Smooth muscle cell (in vitro differentiated cells): ENCODE measurements around the gene TPR. TPM values are rescaled to one million over a fixed set of nuclear protein-coding genes. Genes with fewer than 3 reads are reported as not detected.

ENCODE experiments used
- DNase-seq: peaks from one replicate; lab custom pipeline; 2025; ENCODE audit not compliant: unreplicated experiment; lab: John Stamatoyannopoulos, UW
- H2AFZ ChIP-seq: fragments of 200-600 bp; sonication (generic); 2 replicates; pipeline ENCODE4 v1.6.0; 2016; ENCODE audit warnings: antibody characterized with exemption, low read depth, mild to moderate bottlenecking
- H3F3A ChIP-seq: fragments of 200-600 bp; sonication (generic); 2 replicates; pipeline ENCODE4 v1.6.0; 2017; ENCODE audit warnings: antibody characterized with exemption, low read depth
- H3K27ac ChIP-seq: fragments of 200-600 bp; sonication (generic); 2 replicates; pipeline ENCODE4 v1.5.1; 2016; ENCODE audit warnings: low read depth, mild to moderate bottlenecking
- H3K27me3 ChIP-seq: fragments of 200-600 bp; sonication (generic); 2 replicates; pipeline ENCODE4 v1.6.1; 2016; ENCODE audit warnings: low read depth, mild to moderate bottlenecking
- H3K36me3 ChIP-seq: fragments of 200-600 bp; sonication (generic); 2 replicates; pipeline ENCODE4 v1.5.1; 2016; ENCODE audit warnings: low read depth
- H3K4me1 ChIP-seq: fragments of 200-600 bp; sonication (generic); 2 replicates; pipeline ENCODE4 v1.5.1; 2016; ENCODE audit warnings: low read depth
- H3K4me2 ChIP-seq: fragments of 200-600 bp; sonication (generic); 2 replicates; pipeline ENCODE4 v1.6.0; 2016; ENCODE audit warnings: mild to moderate bottlenecking
- H3K4me3 ChIP-seq: fragments of 200-600 bp; sonication (generic); 2 replicates; pipeline ENCODE4 v1.5.1; 2016; ENCODE audit warnings: mild to moderate bottlenecking
- H3K79me2 ChIP-seq: fragments of 200-600 bp; sonication (generic); 2 replicates; pipeline ENCODE4 v1.6.0; 2016; ENCODE audit warnings: low read depth, mild to moderate bottlenecking
- H3K9ac ChIP-seq: fragments of 200-600 bp; sonication (generic); 2 replicates; pipeline ENCODE4 v1.6.0; 2016; ENCODE audit warnings: low read depth
- H3K9me3 ChIP-seq: fragments of 200-600 bp; sonication (generic); replicated peaks from 2 replicates; pipeline ENCODE4 v1.5.1; 2016; ENCODE audit warnings: low read depth
- H4K20me1 ChIP-seq: fragments of 200-600 bp; sonication (generic); 2 replicates; pipeline ENCODE4 v1.6.0; 2016; ENCODE audit warnings: low read depth
- WGBS: methylation state at CpG from one replicate; pipeline ENCODE4 v1.1.7; 2016; ENCODE audit warnings: low lambda C conversion rate; 5-methylcytosine and 5-hydroxymethylcytosine counted together
- polyA plus RNA-seq: library from polyadenylated mRNA; unstranded; fragments of >200 nt; fragmentation: Nextera tagmentation; extraction: Ambion mirVana; gene quantifications from 2 replicates; pipeline ENCODE4 v1.2.1, GENCODE V29; 2016
- total RNA-seq: library from RNA; depleted of rRNA; stranded (reverse); fragments of >200 nt; gene quantifications from 2 replicates; pipeline ENCODE4 v1.2.3, GENCODE V29; 2014
- TF ChIP-seq, protein P1 (sequence below): fragments of 200-600 bp; sonication (generic); IDR thresholded peaks from 2 replicates; pipeline ENCODE4 v1.5.1; 2017; ENCODE audit warnings: borderline replicate concordance, mild to moderate bottlenecking, antibody characterized with exemption; ENCODE audit not compliant: insufficient read depth, poor library complexity, severe bottlenecking

The TPR gene
- total and polyA plus RNA-seq, 2 experiments from 2014 or later = 43.9 to 61.8 TPM

DNA sequence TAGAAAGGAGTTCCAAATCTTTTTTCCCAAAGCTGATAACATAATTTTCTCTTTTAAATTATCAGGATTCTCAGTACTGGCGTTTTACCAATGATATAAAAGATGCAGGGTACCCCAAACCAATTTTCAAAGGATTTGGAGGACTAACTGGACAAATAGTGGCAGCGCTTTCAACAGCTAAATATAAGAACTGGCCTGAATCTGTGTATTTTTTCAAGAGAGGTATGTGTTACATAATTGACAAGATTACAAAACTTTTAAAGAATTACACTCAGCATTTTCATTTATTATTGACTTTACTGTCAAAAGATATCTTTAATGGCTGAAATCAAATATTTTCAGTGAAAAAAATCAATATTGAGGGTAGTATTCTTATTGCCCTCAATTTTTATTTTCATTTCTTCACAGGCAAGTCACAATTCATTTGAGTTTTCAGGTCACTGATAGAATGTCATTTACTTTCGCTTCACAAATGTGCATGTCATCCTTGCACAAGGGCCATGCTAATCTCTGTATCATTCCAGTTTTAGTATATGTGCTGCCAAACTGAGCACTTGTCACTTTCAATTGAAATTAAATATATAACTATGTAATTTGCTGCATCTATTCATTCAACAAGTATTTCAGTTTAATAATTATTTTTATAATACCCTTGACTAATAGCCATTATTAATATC, 63.5 kb downstream of the TPR start:
- no peaks in the 10 kb centered on the region for H3F3A ChIP-seq
- H3K27me3 ChIP-seq = no peaks in the 10 kb centered on the region
- 96% methylated on average over 3 of the region's 3 CpGs for WGBS
- TF ChIP-seq, protein P1, sequence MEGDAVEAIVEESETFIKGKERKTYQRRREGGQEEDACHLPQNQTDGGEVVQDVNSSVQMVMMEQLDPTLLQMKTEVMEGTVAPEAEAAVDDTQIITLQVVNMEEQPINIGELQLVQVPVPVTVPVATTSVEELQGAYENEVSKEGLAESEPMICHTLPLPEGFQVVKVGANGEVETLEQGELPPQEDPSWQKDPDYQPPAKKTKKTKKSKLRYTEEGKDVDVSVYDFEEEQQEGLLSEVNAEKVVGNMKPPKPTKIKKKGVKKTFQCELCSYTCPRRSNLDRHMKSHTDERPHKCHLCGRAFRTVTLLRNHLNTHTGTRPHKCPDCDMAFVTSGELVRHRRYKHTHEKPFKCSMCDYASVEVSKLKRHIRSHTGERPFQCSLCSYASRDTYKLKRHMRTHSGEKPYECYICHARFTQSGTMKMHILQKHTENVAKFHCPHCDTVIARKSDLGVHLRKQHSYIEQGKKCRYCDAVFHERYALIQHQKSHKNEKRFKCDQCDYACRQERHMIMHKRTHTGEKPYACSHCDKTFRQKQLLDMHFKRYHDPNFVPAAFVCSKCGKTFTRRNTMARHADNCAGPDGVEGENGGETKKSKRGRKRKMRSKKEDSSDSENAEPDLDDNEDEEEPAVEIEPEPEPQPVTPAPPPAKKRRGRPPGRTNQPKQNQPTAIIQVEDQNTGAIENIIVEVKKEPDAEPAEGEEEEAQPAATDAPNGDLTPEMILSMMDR = no peak
- H3K27ac ChIP-seq = no peak overlapping the region
- H3K9me3 ChIP-seq = no peaks in the 10 kb centered on the region
- DNase-seq = no peak
- H3K36me3 ChIP-seq = peaks cover 43% of the 10 kb centered on the region
- H2AFZ ChIP-seq = no peak overlapping the region
- H3K4me1 ChIP-seq = no peaks in the 10 kb centered on the region
- no peak overlapping the region for H3K4me3 ChIP-seq
- no peak overlapping the region for H3K9ac ChIP-seq
- H3K79me2 ChIP-seq = no peaks in the 10 kb centered on the region
- H4K20me1 ChIP-seq = no peaks in the 10 kb centered on the region
- no peak overlapping the region for H3K4me2 ChIP-seq

DNA sequence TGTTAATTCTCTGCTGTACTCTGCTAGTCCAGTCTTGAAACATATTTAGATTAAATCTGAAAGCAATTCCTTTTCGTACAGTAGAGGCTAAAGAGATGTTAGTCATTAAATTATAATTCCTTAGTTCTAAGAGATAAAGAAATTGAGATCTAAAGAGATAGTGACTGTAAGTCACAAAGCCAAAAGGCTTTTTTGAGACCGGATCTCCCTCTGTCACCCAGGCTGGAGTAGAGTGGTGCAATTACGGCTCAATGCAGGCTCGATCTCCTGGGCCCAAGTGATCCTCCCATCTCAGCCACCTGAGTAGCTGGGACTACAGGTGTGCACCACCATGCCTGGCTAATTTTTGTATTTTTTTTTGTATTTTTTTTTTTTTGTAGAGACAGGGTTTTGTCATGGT, 64.7 kb downstream of the TPR start:
- DNase-seq = no peak
- no peaks in the 10 kb centered on the region for H4K20me1 ChIP-seq
- H2AFZ ChIP-seq = no peak overlapping the region
- H3K36me3 ChIP-seq = peaks cover 31% of the 10 kb centered on the region
- H3K9ac ChIP-seq = no peak overlapping the region
- no peak overlapping the region for H3K27ac ChIP-seq
- no peak overlapping the region for H3K4me2 ChIP-seq
- TF ChIP-seq, protein P1 = no peak
- H3K4me1 ChIP-seq = no peaks in the 10 kb centered on the region
- 97% methylated on average over 4 of the region's 4 CpGs for WGBS
- H3K27me3 ChIP-seq = no peaks in the 10 kb centered on the region
- no peak overlapping the region for H3K4me3 ChIP-seq
- no peaks in the 10 kb centered on the region for H3F3A ChIP-seq
- H3K79me2 ChIP-seq = no peaks in the 10 kb centered on the region
- H3K9me3 ChIP-seq = no peaks in the 10 kb centered on the region

DNA sequence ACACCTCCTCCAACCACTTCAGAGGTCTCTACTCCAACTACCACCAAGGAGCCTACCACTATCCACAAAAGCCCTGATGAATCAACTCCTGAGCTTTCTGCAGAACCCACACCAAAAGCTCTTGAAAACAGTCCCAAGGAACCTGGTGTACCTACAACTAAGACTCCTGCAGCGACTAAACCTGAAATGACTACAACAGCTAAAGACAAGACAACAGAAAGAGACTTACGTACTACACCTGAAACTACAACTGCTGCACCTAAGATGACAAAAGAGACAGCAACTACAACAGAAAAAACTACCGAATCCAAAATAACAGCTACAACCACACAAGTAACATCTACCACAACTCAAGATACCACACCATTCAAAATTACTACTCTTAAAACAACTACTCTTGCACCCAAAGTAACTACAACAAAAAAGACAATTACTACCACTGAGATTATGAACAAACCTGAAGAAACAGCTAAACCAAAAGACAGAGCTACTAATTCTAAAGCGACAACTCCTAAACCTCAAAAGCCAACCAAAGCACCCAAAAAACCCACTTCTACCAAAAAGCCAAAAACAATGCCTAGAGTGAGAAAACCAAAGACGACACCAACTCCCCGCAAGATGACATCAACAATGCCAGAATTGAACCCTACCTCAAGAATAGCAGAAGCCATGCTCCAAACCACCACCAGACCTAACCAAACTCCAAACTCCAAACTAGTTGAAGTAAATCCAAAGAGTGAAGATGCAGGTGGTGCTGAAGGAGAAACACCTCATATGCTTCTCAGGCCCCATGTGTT, 66.6 kb downstream of the TPR start:
- no peaks in the 10 kb centered on the region for H3K4me1 ChIP-seq
- H3K27ac ChIP-seq = no peak overlapping the region
- H2AFZ ChIP-seq = no peak overlapping the region
- no peaks in the 10 kb centered on the region for H3K9me3 ChIP-seq
- no peaks in the 10 kb centered on the region for H3K79me2 ChIP-seq
- 97% methylated on average over 6 of the region's 6 CpGs for WGBS
- no peak overlapping the region for H3K9ac ChIP-seq
- no peaks in the 10 kb centered on the region for H3F3A ChIP-seq
- TF ChIP-seq, protein P1 = no peak
- H3K27me3 ChIP-seq = no peaks in the 10 kb centered on the region
- H3K4me2 ChIP-seq = no peak overlapping the region
- peaks cover 14% of the 10 kb centered on the region for H3K36me3 ChIP-seq
- no peaks in the 10 kb centered on the region for H4K20me1 ChIP-seq
- no peak overlapping the region for H3K4me3 ChIP-seq
- no peak for DNase-seq
